Mesenchymal stem cell (in vitro differentiated cells and primary cell): Measurements from ENCODE around the gene HPS3.

ENCODE experiments used
- DNase-seq: peaks from one replicate; pipeline ENCODE4 v3.0.0-alpha.2; 2013
- H2AFZ ChIP-seq: one replicate; pipeline ENCODE4 v1.6.1; 2013; ENCODE audit warnings: low read depth, mild to moderate bottlenecking, control low read depth, inconsistent platforms, low read length, moderate library complexity
- H2AK5ac ChIP-seq: 2 replicates; pipeline ENCODE4 v1.6.1; 2013; ENCODE audit warnings: low read length, moderate library complexity, mild to moderate bottlenecking, inconsistent platforms; ENCODE audit not compliant: severe bottlenecking
- H2BK120ac ChIP-seq: one replicate; pipeline ENCODE4 v1.6.1; 2013; ENCODE audit warnings: low read depth, mild to moderate bottlenecking, inconsistent platforms, low read length, moderate library complexity
- H2BK12ac ChIP-seq, 2 experiments: one replicate each; pipeline ENCODE4 v1.6.1; 2013; ENCODE audit warnings: inconsistent platforms in 2 of 2, low read length in 2 of 2, mild to moderate bottlenecking in 2 of 2, moderate library complexity in 2 of 2, control low read depth in 1 of 2
- H2BK15ac ChIP-seq: one replicate; pipeline ENCODE4 v1.6.1; 2013; ENCODE audit warnings: mild to moderate bottlenecking, low read depth, inconsistent platforms; ENCODE audit not compliant: poor library complexity, severe bottlenecking
- H2BK5ac ChIP-seq: 2 replicates; pipeline ENCODE4 v1.6.1; 2013; ENCODE audit warnings: low read depth, mild to moderate bottlenecking, low read length, control low read depth, inconsistent platforms; ENCODE audit not compliant: poor library complexity, severe bottlenecking
- H3K14ac ChIP-seq, 2 experiments: one replicate each; pipeline ENCODE4 v1.6.1; 2013; ENCODE audit warnings: inconsistent platforms in 2 of 2, low read length in 2 of 2, control low read depth in 1 of 2, mild to moderate bottlenecking in 1 of 2, moderate library complexity in 1 of 2
- H3K18ac ChIP-seq, 2 experiments: one replicate each; pipeline ENCODE4 v1.6.1; 2013; ENCODE audit warnings: inconsistent platforms in 2 of 2, low read length in 2 of 2, control low read depth in 1 of 2, low read depth in 1 of 2, mild to moderate bottlenecking in 1 of 2
- H3K23ac ChIP-seq, 2 experiments: one replicate each; pipeline ENCODE4 v1.6.1; 2013; ENCODE audit warnings: inconsistent platforms in 2 of 2, low read length in 2 of 2, mild to moderate bottlenecking in 2 of 2, moderate library complexity in 2 of 2, control low read depth in 1 of 2
- H3K27ac ChIP-seq: 2 replicates; pipeline ENCODE4 v1.5.1; 2013; ENCODE audit warnings: mild to moderate bottlenecking, moderate library complexity, low read length, control low read depth, inconsistent platforms; ENCODE audit not compliant: poor library complexity, severe bottlenecking
- H3K27me3 ChIP-seq, 2 experiments: 2 replicates each; pipeline versions ENCODE4 v1.6.1 to v1.7.0; 2013; ENCODE audit warnings: low read length in 2 of 2, mild to moderate bottlenecking in 2 of 2, moderate library complexity in 2 of 2, control low read depth in 1 of 2, inconsistent platforms in 1 of 2; ENCODE audit not compliant: control insufficient read depth in 1 of 2, insufficient read depth in 1 of 2
- H3K36me3 ChIP-seq, 2 experiments: 2 replicates each; pipeline versions ENCODE4 v1.6.1 to v1.7.0; 2013; ENCODE audit warnings: low read length in 2 of 2, control low read depth in 1 of 2, inconsistent platforms in 1 of 2, low read depth in 1 of 2, mild to moderate bottlenecking in 1 of 2; ENCODE audit not compliant: insufficient read depth in 2 of 2, control insufficient read depth in 1 of 2
- H3K4ac ChIP-seq, 2 experiments: one replicate each; pipeline ENCODE4 v1.6.1; 2013; ENCODE audit warnings: inconsistent platforms in 2 of 2, low read length in 2 of 2, mild to moderate bottlenecking in 2 of 2, moderate library complexity in 2 of 2, control low read depth in 1 of 2, low read depth in 1 of 2
- H3K4me1 ChIP-seq: 2 replicates; pipeline ENCODE4 v1.6.1; 2013; ENCODE audit warnings: low read depth, low read length, control low read depth; ENCODE audit not compliant: control insufficient read depth, insufficient read depth
- H3K4me2 ChIP-seq: 2 replicates; pipeline ENCODE4 v1.6.1; 2013; ENCODE audit warnings: low read length, mild to moderate bottlenecking, inconsistent platforms; ENCODE audit not compliant: poor library complexity, severe bottlenecking
- H3K4me3 ChIP-seq, 2 experiments: 2 replicates each; pipeline versions ENCODE4 v1.5.1 to v1.7.0; 2013; ENCODE audit warnings: low read length in 2 of 2, mild to moderate bottlenecking in 2 of 2, control low read depth in 1 of 2, low read depth in 1 of 2; ENCODE audit not compliant: insufficient read depth in 1 of 2
- H3K79me1 ChIP-seq: replicated peaks from 2 replicates; pipeline ENCODE4 v1.6.1; 2013; ENCODE audit warnings: mild to moderate bottlenecking, control low read depth, low read length, inconsistent platforms; ENCODE audit not compliant: poor library complexity, severe bottlenecking
- H3K9ac ChIP-seq: 2 replicates; pipeline ENCODE4 v1.7.0; 2013; ENCODE audit warnings: mild to moderate bottlenecking, low read length, moderate library complexity
- H3K9me3 ChIP-seq: 2 replicates; pipeline ENCODE4 v1.7.0; 2013; ENCODE audit warnings: mild to moderate bottlenecking, low read length; ENCODE audit not compliant: control insufficient read depth
- H4K8ac ChIP-seq: one replicate; pipeline ENCODE4 v1.6.1; 2013; ENCODE audit warnings: inconsistent platforms, mild to moderate bottlenecking, low read length, moderate library complexity
- H4K91ac ChIP-seq: one replicate; pipeline ENCODE4 v1.6.1; 2013; ENCODE audit warnings: mild to moderate bottlenecking, low read length, inconsistent platforms
- WGBS: methylation state at CpG from one replicate; pipeline ENCODE4 v1.1.7; 2013; ENCODE audit warnings: mixed read lengths; 5-methylcytosine and 5-hydroxymethylcytosine counted together

Gene HPS3

DNA sequence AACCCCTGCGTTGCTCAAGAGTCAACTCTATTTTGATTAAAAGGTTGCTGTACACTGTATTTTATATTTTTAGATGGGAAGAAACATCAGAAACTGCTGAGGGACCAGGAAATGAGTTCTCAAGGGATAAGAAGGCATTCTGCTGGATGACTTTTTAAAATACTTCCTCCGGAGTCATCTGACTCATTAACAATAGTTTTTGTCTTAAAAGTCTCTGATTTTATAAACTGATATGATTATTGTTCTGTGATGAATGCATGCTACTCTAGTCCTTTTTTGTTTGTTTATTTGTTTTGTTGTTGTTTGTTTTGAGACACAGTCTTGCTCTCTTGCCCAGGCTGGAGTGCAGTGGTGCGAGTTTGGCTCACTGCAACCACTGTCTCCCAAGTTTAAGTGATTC is 25.0 kb upstream of the HPS3 start:
- Histone ChIP-seq H3K9ac (no peak overlapping the region), H3K18ac (no peak overlapping the region), H3K14ac (no peak overlapping the region), H4K91ac (no peak overlapping the region), H3K4ac (no peak overlapping the region), H4K8ac (no peak overlapping the region), H2BK15ac (no peak overlapping the region), H3K9me3 (peaks cover 13% of the 10 kb centered on the region), H3K36me3 (no peaks in the 10 kb centered on the region), H3K79me1 (no peaks in the 10 kb centered on the region), H3K27me3 (no peaks in the 10 kb centered on the region), H2AK5ac (no peak overlapping the region), H2BK120ac (no peak overlapping the region), H3K4me3 (no peak overlapping the region), H3K4me2 (no peak overlapping the region), H2BK12ac (no peak overlapping the region), H3K27ac (no peak overlapping the region), H2AFZ (no peak overlapping the region), H3K4me1 (no peaks in the 10 kb centered on the region), H2BK5ac (no peak overlapping the region), H3K23ac (no peak overlapping the region)
- WGBS, result 89% methylated on average over 2 of the region's 3 CpGs
- no peak for DNase-seq

DNA sequence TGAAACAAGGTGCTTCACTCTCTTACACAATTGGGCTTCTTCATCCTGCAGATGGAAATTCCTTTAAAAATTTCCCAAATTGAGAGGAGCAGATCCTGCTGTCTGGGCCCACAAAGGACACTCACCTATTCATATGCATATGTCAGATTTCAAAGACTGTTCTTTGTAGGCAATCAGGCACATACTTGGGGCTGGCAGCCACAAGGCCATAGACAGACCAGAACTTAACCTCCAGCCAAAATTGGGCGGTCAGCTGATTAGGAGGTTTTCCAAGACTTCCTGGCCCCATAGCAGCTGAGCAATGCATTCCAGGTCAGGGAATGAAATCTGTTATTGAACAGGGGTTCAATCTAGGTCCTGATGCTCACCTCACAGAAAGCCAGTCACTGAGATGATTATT is 15.0 kb upstream of the HPS3 start:
- Histone ChIP-seq H3K4ac (no peak overlapping the region), H3K14ac (no peak overlapping the region), H2BK15ac (no peak overlapping the region), H4K8ac (no peak overlapping the region), H2AK5ac (no peak overlapping the region), H2AFZ (no peak overlapping the region), H3K9me3 (no peaks in the 10 kb centered on the region), H3K4me1 (no peaks in the 10 kb centered on the region), H4K91ac (no peak overlapping the region), H3K27me3 (no peaks in the 10 kb centered on the region), H2BK12ac (no peak overlapping the region), H3K23ac (no peak overlapping the region), H3K79me1 (no peaks in the 10 kb centered on the region), H3K18ac (no peak overlapping the region), H3K36me3 (no peaks in the 10 kb centered on the region), H2BK120ac (no peak overlapping the region), H3K9ac (no peak overlapping the region), H3K27ac (no peak overlapping the region), H2BK5ac (no peak overlapping the region), H3K4me2 (no peak overlapping the region), H3K4me3 (no peak overlapping the region)
- DNase-seq, result no peak
- 95% methylated on average over 1 of the region's 1 CpG for WGBS

DNA sequence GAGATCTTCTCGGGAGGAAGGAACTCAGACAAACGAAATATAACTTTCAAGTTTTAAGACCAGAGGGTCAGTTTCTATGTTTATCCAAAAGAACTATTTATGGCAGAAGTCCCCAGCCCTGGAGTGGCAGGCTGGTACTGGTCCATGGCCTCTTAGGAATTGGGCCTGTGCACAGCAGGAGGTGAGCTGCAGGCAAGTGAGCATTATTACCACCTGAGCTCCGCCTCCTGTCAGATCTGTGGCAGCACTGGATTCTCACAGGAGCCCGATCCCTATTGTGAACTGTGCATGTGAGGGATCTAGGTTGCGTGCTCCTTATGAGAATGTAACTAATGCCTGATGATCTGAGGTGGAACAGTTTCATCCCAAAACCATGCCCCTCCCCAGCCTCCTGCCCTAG is 14.3 kb upstream of the HPS3 start:
- H3K4me1 ChIP-seq, result no peaks in the 10 kb centered on the region
- no peak overlapping the region for H4K91ac ChIP-seq
- H2AK5ac ChIP-seq, result no peak overlapping the region
- H2AFZ ChIP-seq, result no peak overlapping the region
- no peak overlapping the region for H2BK12ac ChIP-seq
- no peaks in the 10 kb centered on the region for H3K79me1 ChIP-seq
- H2BK5ac ChIP-seq, result no peak overlapping the region
- no peak overlapping the region for H3K4me3 ChIP-seq
- H3K14ac ChIP-seq, result peak overlapping the region in 1 of 2 experiments; percentile 15
- no peaks in the 10 kb centered on the region for H3K9me3 ChIP-seq
- WGBS, result 75% methylated on average over 4 of the region's 5 CpGs
- no peak for DNase-seq
- no peak overlapping the region for H2BK15ac ChIP-seq
- H3K18ac ChIP-seq, result no peak overlapping the region
- H2BK120ac ChIP-seq, result no peak overlapping the region
- H3K9ac ChIP-seq, result no peak overlapping the region
- H3K23ac ChIP-seq, result no peak overlapping the region
- H3K4me2 ChIP-seq, result no peak overlapping the region
- no peaks in the 10 kb centered on the region for H3K27me3 ChIP-seq
- no peak overlapping the region for H3K4ac ChIP-seq
- no peak overlapping the region for H4K8ac ChIP-seq
- H3K27ac ChIP-seq, result no peak overlapping the region
- no peaks in the 10 kb centered on the region for H3K36me3 ChIP-seq

DNA sequence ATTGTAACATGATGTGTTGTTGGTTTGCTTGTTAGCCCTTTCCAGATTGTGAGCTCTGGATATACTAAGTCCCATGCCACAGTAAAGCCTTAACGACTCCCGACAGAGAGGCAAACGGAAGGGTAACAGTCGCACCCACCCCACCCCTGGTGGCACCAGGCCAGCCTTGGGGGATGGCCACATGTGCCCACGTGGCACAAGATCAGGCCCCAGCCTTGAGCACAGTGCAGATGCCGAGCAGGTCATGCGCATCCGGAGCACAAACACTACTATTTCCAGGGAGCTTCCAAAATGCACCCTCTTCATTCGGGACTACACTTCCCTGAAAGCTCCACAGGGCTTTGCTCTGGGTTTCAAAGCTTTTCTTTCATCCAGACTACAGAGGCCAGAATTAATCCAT is 10.7 kb upstream of the HPS3 start:
- no peak overlapping the region for H2BK5ac ChIP-seq
- H2BK15ac ChIP-seq, result no peak overlapping the region
- peak overlapping the region; percentile 11 to 83 for H2BK12ac ChIP-seq
- no peaks in the 10 kb centered on the region for H3K79me1 ChIP-seq
- peak overlapping the region in 1 of 2 experiments; percentile 92 for H3K14ac ChIP-seq
- H3K9me3 ChIP-seq, result no peaks in the 10 kb centered on the region
- H3K23ac ChIP-seq, result no peak overlapping the region
- H3K27me3 ChIP-seq, result no peaks in the 10 kb centered on the region
- 85% methylated on average over 9 of the region's 9 CpGs for WGBS
- H3K4ac ChIP-seq, result no peak overlapping the region
- H2AFZ ChIP-seq, result no peak overlapping the region
- no peak overlapping the region for H3K4me2 ChIP-seq
- DNase-seq, result no peak
- no peak overlapping the region for H3K18ac ChIP-seq
- no peak overlapping the region for H4K91ac ChIP-seq
- H2BK120ac ChIP-seq, result no peak overlapping the region
- no peak overlapping the region for H3K27ac ChIP-seq
- no peaks in the 10 kb centered on the region for H3K4me1 ChIP-seq
- H3K36me3 ChIP-seq, result no peaks in the 10 kb centered on the region
- no peak overlapping the region for H3K9ac ChIP-seq
- H4K8ac ChIP-seq, result peak overlapping the region; percentile 33
- H3K4me3 ChIP-seq, result no peak overlapping the region
- H2AK5ac ChIP-seq, result no peak overlapping the region
